ENCODE results near the gene TMEM214.

The TMEM214 gene

DNA sequence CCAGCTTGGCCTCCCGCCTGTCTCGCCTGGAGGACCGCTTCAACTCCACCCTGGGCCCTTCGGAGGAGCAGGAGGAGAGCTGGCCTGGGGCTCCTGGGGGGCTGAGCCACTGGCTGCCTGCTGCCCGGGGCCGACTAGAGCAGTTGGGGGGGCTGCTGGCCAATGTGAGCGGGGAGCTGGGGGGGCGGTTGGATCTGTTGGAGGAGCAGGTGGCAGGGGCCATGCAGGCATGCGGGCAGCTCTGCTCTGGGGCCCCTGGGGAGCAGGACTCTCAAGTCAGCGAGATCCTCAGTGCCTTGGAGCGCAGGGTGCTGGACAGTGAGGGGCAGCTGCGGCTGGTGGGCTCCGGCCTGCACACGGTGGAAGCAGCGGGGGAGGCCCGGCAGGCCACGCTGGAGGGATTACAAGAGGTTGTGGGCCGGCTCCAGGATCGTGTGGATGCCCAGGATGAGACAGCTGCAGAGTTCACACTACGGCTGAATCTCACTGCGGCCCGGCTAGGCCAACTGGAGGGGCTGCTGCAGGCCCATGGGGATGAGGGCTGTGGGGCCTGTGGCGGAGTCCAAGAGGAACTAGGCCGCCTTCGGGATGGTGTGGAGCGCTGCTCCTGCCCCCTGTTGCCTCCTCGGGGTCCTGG lies 50.1 kb downstream of the TMEM214 start:
- H3K79me1 ChIP-seq (ENCODE audit: low read depth, low read length), result no peaks in the 10 kb centered on the region
- H2BK5ac ChIP-seq (ENCODE audit: low read length), result no peak overlapping the region
- no peak overlapping the region for H3K27ac ChIP-seq (replicated peaks; ENCODE audit: low read length)
- no peak overlapping the region for H3K14ac ChIP-seq (ENCODE audit: low read length)
- H3K18ac ChIP-seq (ENCODE audit: low read length), result peak overlapping the region; percentile 8
- no peak overlapping the region for H3K4me3 ChIP-seq (ENCODE audit: low read length in 2 of 2)
- H3K4me1 ChIP-seq (ENCODE audit: control insufficient read depth in 2 of 2, insufficient read depth in 1 of 2, low read depth in 1 of 2, low read length in 2 of 2), result peaks cover 15 to 42% of the 10 kb centered on the region in 2 donors
- no peaks in the 10 kb centered on the region for H3K36me3 ChIP-seq (replicated peaks in 1 of 2; ENCODE audit: control insufficient read depth in 2 of 2, insufficient read depth in 2 of 2, low read length in 2 of 2)
- H3K4me2 ChIP-seq (ENCODE audit: insufficient read depth, low read length, poor library complexity, severe bottlenecking), result no peak overlapping the region
- no peak overlapping the region for H4K8ac ChIP-seq (ENCODE audit: low read depth, low read length)
- H2AK5ac ChIP-seq (ENCODE audit: low read depth, low read length), result peak overlapping the region; percentile 92
- H3K27me3 ChIP-seq (ENCODE audit: control insufficient read depth in 3 of 3, insufficient read depth in 3 of 3, low read depth in 1 of 3, low read length in 3 of 3), result peaks cover 0 to 6% (median 6%) of the 10 kb centered on the region in 3 experiments
- H2AFZ ChIP-seq (ENCODE audit: low read length), result no peak overlapping the region
- no peak for DNase-seq (ENCODE audit: low spot score)
- no peak overlapping the region for H4K91ac ChIP-seq (ENCODE audit: low read depth, low read length, poor library complexity)
- H3K9me3 ChIP-seq (replicated peaks in 1 of 2; ENCODE audit: control insufficient read depth in 2 of 2, insufficient read depth in 1 of 2, low read depth in 1 of 2, low read length in 2 of 2), result no peaks in the 10 kb centered on the region
- H3K4ac ChIP-seq (ENCODE audit: low read length), result no peak overlapping the region
- H2BK15ac ChIP-seq (ENCODE audit: low read length), result peak overlapping the region; percentile 64
- no peak overlapping the region for H3K9ac ChIP-seq (ENCODE audit: low read depth, low read length, poor library complexity)
- H3K23ac ChIP-seq (ENCODE audit: low read depth, low read length, poor library complexity), result no peak overlapping the region
- WGBS, 2 donors (ENCODE audit: extremely low coverage in 2 of 2, insufficient read length in 2 of 2, insufficient replicate concordance in 1 of 2), result no CpG with 5 or more reads among the region's 27 CpGs
- H2BK120ac ChIP-seq (ENCODE audit: low read depth, low read length), result no peak overlapping the region
- no peak overlapping the region for H2BK12ac ChIP-seq (ENCODE audit: low read length)

DNA sequence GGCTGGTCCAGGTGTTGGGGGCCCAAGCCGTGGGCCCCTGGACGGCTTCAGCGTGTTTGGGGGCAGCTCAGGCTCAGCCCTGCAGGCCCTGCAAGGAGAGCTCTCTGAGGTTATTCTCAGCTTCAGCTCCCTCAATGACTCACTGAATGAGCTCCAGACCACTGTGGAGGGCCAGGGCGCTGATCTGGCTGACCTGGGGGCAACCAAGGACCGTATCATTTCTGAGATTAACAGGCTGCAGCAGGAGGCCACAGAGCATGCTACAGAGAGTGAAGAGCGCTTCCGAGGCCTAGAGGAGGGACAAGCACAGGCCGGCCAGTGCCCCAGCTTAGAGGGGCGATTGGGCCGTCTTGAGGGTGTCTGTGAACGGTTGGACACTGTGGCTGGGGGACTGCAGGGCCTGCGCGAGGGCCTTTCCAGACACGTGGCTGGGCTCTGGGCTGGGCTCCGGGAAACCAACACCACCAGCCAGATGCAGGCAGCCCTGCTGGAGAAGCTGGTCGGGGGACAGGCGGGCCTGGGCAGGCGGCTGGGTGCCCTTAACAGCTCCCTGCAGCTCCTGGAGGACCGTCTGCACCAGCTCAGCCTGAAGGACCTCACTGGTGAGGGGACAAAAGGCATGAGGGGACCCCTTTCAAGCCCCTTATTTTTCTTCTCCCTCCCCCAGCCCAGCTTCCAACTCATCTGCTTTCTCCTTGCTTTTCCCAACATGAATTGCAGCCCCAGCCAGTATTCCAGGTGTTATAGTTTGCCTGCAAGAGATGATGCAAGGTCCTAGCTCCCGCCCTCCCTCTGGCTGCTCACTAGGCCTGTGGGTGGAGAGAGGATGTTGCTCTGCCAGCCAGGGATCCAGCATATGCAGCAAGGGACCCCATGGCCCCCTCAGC lies 50.9 kb downstream of the TMEM214 start:
- Histone ChIP-seq H2BK15ac (ENCODE audit: low read length) (peak overlapping the region; percentile 42), H3K4me2 (ENCODE audit: insufficient read depth, low read length, poor library complexity, severe bottlenecking) (no peak overlapping the region), H3K4me1 (ENCODE audit: control insufficient read depth in 2 of 2, insufficient read depth in 1 of 2, low read depth in 1 of 2, low read length in 2 of 2) (peaks cover 13 to 35% of the 10 kb centered on the region in 2 donors), H3K14ac (ENCODE audit: low read length) (no peak overlapping the region), H3K4me3 (ENCODE audit: low read length in 2 of 2) (no peak overlapping the region), H2AK5ac (ENCODE audit: low read depth, low read length) (peak overlapping the region; percentile 92), H3K9ac (ENCODE audit: low read depth, low read length, poor library complexity) (no peak overlapping the region), H3K23ac (ENCODE audit: low read depth, low read length, poor library complexity) (no peak overlapping the region), H2AFZ (ENCODE audit: low read length) (no peak overlapping the region), H2BK12ac (ENCODE audit: low read length) (no peak overlapping the region), H3K79me1 (ENCODE audit: low read depth, low read length) (no peaks in the 10 kb centered on the region), H2BK5ac (ENCODE audit: low read length) (no peak overlapping the region), H3K4ac (ENCODE audit: low read length) (no peak overlapping the region), H3K27me3 (ENCODE audit: control insufficient read depth in 3 of 3, insufficient read depth in 3 of 3, low read depth in 1 of 3, low read length in 3 of 3) (peaks cover 0 to 6% (median 6%) of the 10 kb centered on the region in 3 experiments), H3K9me3 (replicated peaks in 1 of 2; ENCODE audit: control insufficient read depth in 2 of 2, insufficient read depth in 1 of 2, low read depth in 1 of 2, low read length in 2 of 2) (no peaks in the 10 kb centered on the region), H3K27ac (replicated peaks; ENCODE audit: low read length) (no peak overlapping the region), H4K8ac (ENCODE audit: low read depth, low read length) (no peak overlapping the region), H3K36me3 (replicated peaks in 1 of 2; ENCODE audit: control insufficient read depth in 2 of 2, insufficient read depth in 2 of 2, low read length in 2 of 2) (no peaks in the 10 kb centered on the region), H2BK120ac (ENCODE audit: low read depth, low read length) (no peak overlapping the region), H4K91ac (ENCODE audit: low read depth, low read length, poor library complexity) (no peak overlapping the region), H3K18ac (ENCODE audit: low read length) (no peak overlapping the region)
- WGBS, 2 donors (ENCODE audit: extremely low coverage in 2 of 2, insufficient read length in 2 of 2, insufficient replicate concordance in 1 of 2), result no CpG with 5 or more reads among the region's 20 CpGs
- no peak for DNase-seq (ENCODE audit: low spot score)

DNA sequence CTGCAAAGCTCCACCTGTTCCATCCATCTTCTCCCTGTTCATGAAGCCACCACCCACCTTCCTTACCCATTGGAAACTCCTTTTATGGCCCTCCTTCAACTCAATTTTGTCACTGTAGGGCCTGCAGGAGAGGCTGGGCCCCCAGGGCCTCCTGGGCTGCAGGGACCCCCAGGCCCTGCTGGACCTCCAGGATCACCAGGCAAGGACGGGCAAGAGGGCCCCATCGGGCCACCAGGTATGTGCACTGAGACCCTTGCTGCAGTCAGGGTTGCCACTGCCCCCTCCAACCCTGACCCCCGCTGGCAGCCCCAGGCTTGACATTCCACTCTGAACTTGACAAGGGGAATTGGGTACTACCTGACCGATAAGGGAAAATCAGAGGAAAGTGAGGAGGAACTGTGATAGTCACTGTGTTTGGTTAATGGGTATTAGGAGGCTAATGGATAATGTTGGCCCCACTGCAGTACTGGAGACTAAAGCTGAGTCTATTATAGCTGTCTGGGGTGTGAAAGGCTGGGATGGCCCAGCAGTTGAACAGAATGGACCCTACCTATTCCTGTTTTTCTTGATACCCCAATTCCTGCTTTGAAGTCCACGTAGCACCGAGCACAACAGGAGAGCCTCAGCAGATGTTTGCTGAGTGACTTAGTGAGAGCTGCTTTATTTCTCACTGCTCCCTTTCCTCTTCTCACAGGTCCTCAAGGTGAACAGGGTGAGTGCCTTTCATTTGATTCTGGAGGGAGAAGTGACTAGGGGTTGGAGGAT lies 51.7 kb downstream of the TMEM214 start:
- Histone ChIP-seq H3K4me1 (ENCODE audit: control insufficient read depth in 2 of 2, insufficient read depth in 1 of 2, low read depth in 1 of 2, low read length in 2 of 2) (peaks cover 8 to 33% of the 10 kb centered on the region in 2 donors), H2BK12ac (ENCODE audit: low read length) (no peak overlapping the region), H3K27me3 (ENCODE audit: control insufficient read depth in 3 of 3, insufficient read depth in 3 of 3, low read depth in 1 of 3, low read length in 3 of 3) (peaks cover 0 to 6% (median 6%) of the 10 kb centered on the region in 3 experiments), H2BK15ac (ENCODE audit: low read length) (peak overlapping the region; percentile 42), H3K27ac (replicated peaks; ENCODE audit: low read length) (no peak overlapping the region), H3K4ac (ENCODE audit: low read length) (no peak overlapping the region), H3K18ac (ENCODE audit: low read length) (no peak overlapping the region), H2AFZ (ENCODE audit: low read length) (no peak overlapping the region), H3K9ac (ENCODE audit: low read depth, low read length, poor library complexity) (no peak overlapping the region), H4K8ac (ENCODE audit: low read depth, low read length) (no peak overlapping the region), H3K9me3 (replicated peaks in 1 of 2; ENCODE audit: control insufficient read depth in 2 of 2, insufficient read depth in 1 of 2, low read depth in 1 of 2, low read length in 2 of 2) (no peaks in the 10 kb centered on the region), H3K14ac (ENCODE audit: low read length) (no peak overlapping the region), H2BK5ac (ENCODE audit: low read length) (no peak overlapping the region), H2BK120ac (ENCODE audit: low read depth, low read length) (no peak overlapping the region), H4K91ac (ENCODE audit: low read depth, low read length, poor library complexity) (no peak overlapping the region), H3K4me3 (ENCODE audit: low read length in 2 of 2) (no peak overlapping the region), H3K23ac (ENCODE audit: low read depth, low read length, poor library complexity) (no peak overlapping the region), H3K4me2 (ENCODE audit: insufficient read depth, low read length, poor library complexity, severe bottlenecking) (no peak overlapping the region), H3K79me1 (ENCODE audit: low read depth, low read length) (no peaks in the 10 kb centered on the region), H3K36me3 (replicated peaks in 1 of 2; ENCODE audit: control insufficient read depth in 2 of 2, insufficient read depth in 2 of 2, low read length in 2 of 2) (no peaks in the 10 kb centered on the region), H2AK5ac (ENCODE audit: low read depth, low read length) (peak overlapping the region; percentile 73)
- DNase-seq (ENCODE audit: low spot score), result no peak
- no CpG with 5 or more reads among the region's 6 CpGs for WGBS, 2 donors (ENCODE audit: extremely low coverage in 2 of 2, insufficient read length in 2 of 2, insufficient replicate concordance in 1 of 2)

Data from neuronal stem cell (in vitro differentiated cells).